Measurements from ENCODE around the gene NUP210. TPM values are rescaled to one million over a fixed set of nuclear protein-coding genes. Genes with fewer than 3 reads are reported as not detected.

The NUP210 gene
- total RNA-seq, 1 donor from 2014 or later, result 3.0 TPM

- no peak for TF ChIP-seq CTCF (IDR thresholded peaks at IDR 0.05; ENCODE audit: unreplicated experiment)
- H3K4me3 Mint-ChIP-seq (ENCODE audit: unreplicated experiment), result peak overlapping the region; percentile 29
- peak overlapping the region; percentile 57 for H3K27ac Mint-ChIP-seq (ENCODE audit: unreplicated experiment)
- no peak for DNase-seq (ENCODE audit: low spot score)
- H3K4me1 Mint-ChIP-seq (ENCODE audit: unreplicated experiment), result peaks cover 44% of the 10 kb centered on the region
- H3K36me3 Mint-ChIP-seq (ENCODE audit: low read depth, unreplicated experiment), result peaks cover 9% of the 10 kb centered on the region
- H3K9me3 Mint-ChIP-seq (ENCODE audit: unreplicated experiment), result peaks cover 5% of the 10 kb centered on the region
- H3K27me3 Mint-ChIP-seq (ENCODE audit: unreplicated experiment), result peaks cover 2% of the 10 kb centered on the region
Measured at GRCh38 chr3:13280122-13280790, 139.9 kb downstream of the NUP210 start.

GRCh38 chr3:13279532-13279910, 140.6 kb downstream of the NUP210 start:
- Mint-ChIP-seq H3K27me3 (ENCODE audit: unreplicated experiment) (peaks cover 2% of the 10 kb centered on the region), H3K36me3 (ENCODE audit: low read depth, unreplicated experiment) (peaks cover 9% of the 10 kb centered on the region), H3K4me3 (ENCODE audit: unreplicated experiment) (no peak overlapping the region), H3K4me1 (ENCODE audit: unreplicated experiment) (peaks cover 44% of the 10 kb centered on the region), H3K9me3 (ENCODE audit: unreplicated experiment) (peaks cover 5% of the 10 kb centered on the region), H3K27ac (ENCODE audit: unreplicated experiment) (no peak overlapping the region)
- no peak for TF ChIP-seq CTCF (IDR thresholded peaks at IDR 0.05; ENCODE audit: unreplicated experiment)
- DNase-seq (ENCODE audit: low spot score), result no peak

- Mint-ChIP-seq H3K9me3 (ENCODE audit: unreplicated experiment) (peaks cover 4% of the 10 kb centered on the region), H3K4me1 (ENCODE audit: unreplicated experiment) (peaks cover 44% of the 10 kb centered on the region), H3K36me3 (ENCODE audit: low read depth, unreplicated experiment) (peaks cover 4% of the 10 kb centered on the region), H3K27me3 (ENCODE audit: unreplicated experiment) (peaks cover 2% of the 10 kb centered on the region), H3K4me3 (ENCODE audit: unreplicated experiment) (no peak overlapping the region), H3K27ac (ENCODE audit: unreplicated experiment) (no peak overlapping the region)
- TF ChIP-seq CTCF (IDR thresholded peaks at IDR 0.05; ENCODE audit: unreplicated experiment), result no peak
- DNase-seq (ENCODE audit: low spot score), result no peak
Measured at GRCh38 chr3:13278783-13279531, 141.2 kb downstream of the NUP210 start.

- Mint-ChIP-seq H3K36me3 (ENCODE audit: low read depth, unreplicated experiment) (no peaks in the 10 kb centered on the region), H3K4me3 (ENCODE audit: unreplicated experiment) (no peak overlapping the region), H3K27ac (ENCODE audit: unreplicated experiment) (no peak overlapping the region), H3K9me3 (ENCODE audit: unreplicated experiment) (no peaks in the 10 kb centered on the region), H3K4me1 (ENCODE audit: unreplicated experiment) (peaks cover 40% of the 10 kb centered on the region), H3K27me3 (ENCODE audit: unreplicated experiment) (peaks cover 2% of the 10 kb centered on the region)
- DNase-seq (ENCODE audit: low spot score), result no peak
- no peak for TF ChIP-seq CTCF (IDR thresholded peaks at IDR 0.05; ENCODE audit: unreplicated experiment)
Measured at GRCh38 chr3:13277860-13278531, 142.1 kb downstream of the NUP210 start.
